Measurements from ENCODE around the gene ZNF136. TPM values are rescaled to one million over a fixed set of nuclear protein-coding genes. Genes with fewer than 3 reads are reported as not detected.

ZNF136 gene
- total and polyA plus RNA-seq, 9 of the 15 experiments (the other 6 are each of a cell fraction or from before 2014, with no cell fraction given), result 1.0 to 5.3 (median 3.1) TPM

- POLR2A ChIA-PET, result interaction anchor here (1.2 kb wide), 1 partner anchor 13 kb away, joined by 4 read pairs; the partner anchor contains the start of gene ZNF20
These were observed 36.2 kb upstream of the ZNF136 start for GRCh38 chr19:12126707-12127106.

More at GRCh38 chr19:12126707-12127106, 36.2 kb upstream of the ZNF136 start:
- H3K36me3 ChIP-seq (ENCODE audit: control insufficient read depth, insufficient read depth, low read length), result no peaks in the 10 kb centered on the region
- H3K4me2 ChIP-seq (ENCODE audit: insufficient read depth, low read length), result no peak overlapping the region
- no peaks in the 10 kb centered on the region for H3K79me2 ChIP-seq (ENCODE audit: control insufficient read depth, insufficient read depth, low read length)
- no peak overlapping the region for H3K9ac ChIP-seq (ENCODE audit: insufficient read depth in 1 of 2, low read depth in 2 of 2, low read length in 2 of 2)
- WGBS (ENCODE audit: insufficient coverage, low coverage, missing lambda C conversion rate), result 0% methylated on average over 2 of the region's 2 CpGs
- no peaks in the 10 kb centered on the region for H3K9me1 ChIP-seq (ENCODE audit: control insufficient read depth, insufficient read depth, low read length)
- no peaks in the 10 kb centered on the region for H3K27me3 ChIP-seq (ENCODE audit: control insufficient read depth in 2 of 2, insufficient read depth in 2 of 2, low read length in 2 of 2)
- peak; percentile 83 for FAIRE-seq
- no peak for TF ChIP-seq MEF2A (IDR thresholded peaks at IDR 0.05; ENCODE audit: control insufficient read depth, low read depth, low read length)
- no peak for TF ChIP-seq ZNF184 (CRISPR knock-in tag; IDR thresholded peaks at IDR 0.05)
- no peak for TF ChIP-seq HOMEZ (CRISPR knock-in tag; IDR thresholded peaks at IDR 0.05)
- no peak for TF ChIP-seq PHB (CRISPR knock-in tag; IDR thresholded peaks at IDR 0.05)
- peak; percentile 30 to 60 (median 56); a peak in 5 of 6 replicates for TF ChIP-seq CTCF (IDR thresholded peaks at IDR 0.05 in 2 of 3, conservative IDR thresholded peaks at IDR 0.05 in 1 of 3; ENCODE audit: insufficient read depth in 2 of 3, low read depth in 1 of 3, low read length in 3 of 3)
- peak in 1 of 2 experiments; percentile 56; a peak in 2 of 4 replicates for TF ChIP-seq RAD21 (CRISPR knock-in tag; conservative IDR thresholded peaks at IDR 0.05 in 1 of 2, IDR thresholded peaks at IDR 0.05 in 1 of 2)
- 0 out of 2 replicates have a peak, but pooled peaks have one; percentile 10 for TF ChIP-seq SMC3 (conservative IDR thresholded peaks at IDR 0.05; ENCODE audit: insufficient read depth, low read depth, low read length)
- TF ChIP-seq ZNF224 (CRISPR knock-in tag; IDR thresholded peaks at IDR 0.05), result no peak
- in situ Hi-C loops (cut with MboI), result no loop called here
- intact Hi-C loops (cut with micrococcal nuclease), result no loop called here
- no peaks in the 10 kb centered on the region for H3K4me1 ChIP-seq (replicated peaks in 1 of 2; ENCODE audit: control insufficient read depth in 2 of 2, insufficient read depth in 2 of 2, low read length in 2 of 2)
- no TSS peak for BruUV-seq (replicated peaks)
- H4K20me1 ChIP-seq (replicated peaks; ENCODE audit: control insufficient read depth, insufficient read depth, low read length), result no peaks in the 10 kb centered on the region
- no peak overlapping the region for H3K4me3 ChIP-seq
- ATAC-seq, result peak; percentile 51; the same call in 2 of the 3 replicates
- H2AFZ ChIP-seq (ENCODE audit: low read depth, low read length), result no peak overlapping the region
- peak; percentile 18 to 34 (median 30) for DNase-seq (ENCODE audit: extremely low read depth in 1 of 4, low spot score in 3 of 4)
- CTCF ChIA-PET (ENCODE audit: low intra/inter-chr PET ratio), result no interaction called here
- H3K27ac ChIP-seq (ENCODE audit: extremely low read depth, low read depth, low read length), result no peak overlapping the region
- H3K9me3 ChIP-seq (replicated peaks; ENCODE audit: control insufficient read depth, insufficient read depth, low read depth, low read length), result no peaks in the 10 kb centered on the region; the same call in 1 of the 2 replicates

Measured in K562 (cell line).